ENCODE results near the gene HSP90AA1.

The HSP90AA1 gene

DNA sequence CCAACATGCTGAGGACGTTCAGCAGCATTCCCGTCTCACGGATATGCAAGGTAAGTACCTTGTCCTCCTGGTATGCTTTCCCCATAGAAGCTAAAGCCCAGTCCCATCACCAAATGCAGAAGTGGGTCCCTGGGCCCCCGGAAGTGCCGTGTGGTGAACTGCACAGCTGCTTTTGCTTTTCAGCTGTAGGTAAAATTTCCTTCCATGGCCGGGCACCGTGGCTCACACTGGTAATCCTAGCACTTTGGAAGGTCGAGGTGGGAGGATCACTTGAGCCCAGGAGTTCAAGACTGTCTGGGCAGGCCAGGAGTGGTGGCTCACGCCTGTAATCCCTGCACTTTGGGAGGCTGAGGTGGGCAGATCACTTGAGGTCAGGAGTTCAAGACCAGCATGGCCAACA lies 44.1 kb downstream of the HSP90AA1 start:
- no peak for DNase-seq (ENCODE audit: low read depth in 2 of 2)

DNA sequence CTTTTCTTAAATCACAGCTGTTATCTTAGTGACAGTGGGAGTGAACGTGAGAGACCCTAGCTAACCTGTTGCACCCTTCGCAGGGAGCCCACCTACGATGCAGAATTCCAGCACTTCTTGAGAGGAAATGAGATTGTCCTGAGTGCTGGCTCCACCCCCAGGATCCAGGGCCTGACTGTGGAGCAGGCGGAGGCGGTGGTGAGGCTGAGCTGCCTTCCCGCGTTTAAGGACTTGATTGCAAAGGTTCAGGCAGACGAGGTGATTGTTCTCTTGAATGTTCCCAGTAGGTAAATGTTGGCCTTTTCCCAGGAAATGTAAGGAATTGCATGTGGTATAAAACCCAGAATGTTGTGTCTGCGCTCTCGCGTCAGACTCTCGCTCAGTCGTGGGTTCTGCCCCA lies 46.7 kb downstream of the HSP90AA1 start:
- no peak for DNase-seq (ENCODE audit: low read depth in 2 of 2)

DNA sequence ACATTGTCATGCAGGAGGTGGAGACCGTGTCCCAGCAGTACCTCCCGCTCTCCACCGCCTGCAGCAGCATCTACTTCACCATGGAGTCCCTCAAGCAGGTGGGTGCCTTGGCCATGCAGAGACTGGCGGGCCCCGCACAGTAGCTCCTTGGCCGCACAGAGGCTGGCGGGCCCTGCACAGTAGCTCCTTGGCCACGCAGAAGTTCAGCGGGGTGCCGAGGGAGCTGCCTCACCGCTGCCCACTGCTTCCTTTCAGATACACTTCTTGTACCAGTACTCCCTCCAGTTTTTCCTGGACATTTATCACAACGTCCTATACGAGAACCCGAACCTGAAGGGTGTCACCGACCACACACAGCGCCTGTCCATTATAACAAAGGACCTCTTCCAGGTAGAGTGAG lies 47.7 kb downstream of the HSP90AA1 start:
- DNase-seq (ENCODE audit: low read depth in 2 of 2): no peak

DNA sequence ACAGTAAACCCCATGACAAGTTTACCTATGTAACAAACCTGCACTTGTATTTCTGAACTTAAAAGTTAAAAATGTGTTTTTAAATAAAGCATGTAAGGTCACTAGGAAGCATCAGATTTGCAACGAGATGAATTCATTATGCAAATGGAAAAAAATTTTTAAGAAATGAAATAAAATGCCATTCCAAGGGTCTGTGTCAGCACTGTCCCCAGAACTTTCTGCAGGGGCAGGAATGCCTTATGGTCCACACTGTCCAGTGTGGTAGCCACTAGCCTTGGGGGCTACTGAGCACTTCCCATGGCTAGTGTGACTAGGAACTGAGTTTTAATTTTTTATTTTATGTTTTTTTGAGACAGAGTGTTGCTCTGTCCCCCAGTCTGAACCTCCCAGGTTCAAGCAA lies 49.2 kb downstream of the HSP90AA1 start:
- no peak for DNase-seq (ENCODE audit: low read depth in 2 of 2)

DNA sequence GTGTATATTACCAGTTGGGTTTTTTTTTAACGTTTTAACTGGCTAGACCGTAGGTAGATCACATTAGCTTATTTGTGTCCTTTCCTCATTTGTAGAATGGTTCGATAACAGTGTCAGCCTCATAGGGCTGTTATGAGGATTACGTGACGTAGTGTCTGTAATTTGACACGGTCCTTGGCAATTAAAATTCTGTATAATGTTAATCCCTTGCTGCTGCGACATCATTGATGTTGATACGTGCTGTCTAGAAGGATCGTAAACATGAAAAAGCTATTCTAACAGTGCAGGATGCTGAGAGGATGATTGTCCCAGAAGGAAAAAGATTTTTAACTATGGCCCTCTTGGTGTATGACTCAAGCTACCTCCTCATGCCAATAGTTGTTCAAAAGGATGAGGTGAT lies 50.9 kb downstream of the HSP90AA1 start:
- no peak for DNase-seq (ENCODE audit: low read depth in 2 of 2)

DNA sequence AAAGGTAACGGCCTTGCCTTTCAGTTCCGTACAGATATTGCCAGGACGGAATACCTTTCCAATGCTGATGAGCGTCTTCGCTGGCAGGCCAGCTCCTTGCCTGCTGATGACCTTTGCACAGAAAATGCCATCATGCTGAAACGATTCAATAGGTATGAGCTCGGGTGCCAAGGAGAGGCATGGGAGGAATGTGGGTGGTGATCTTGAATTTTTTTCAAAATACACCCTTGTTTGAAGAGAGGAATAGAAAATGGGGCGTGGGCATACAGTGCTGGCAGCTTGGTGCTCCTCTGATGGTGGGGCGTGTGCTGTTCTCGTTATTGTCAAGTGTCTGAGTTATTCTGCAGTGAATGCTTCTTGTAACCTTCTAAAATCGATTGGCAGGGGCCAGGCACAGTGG lies 52.5 kb downstream of the HSP90AA1 start:
- no peak for DNase-seq (ENCODE audit: low read depth in 2 of 2)

DNA sequence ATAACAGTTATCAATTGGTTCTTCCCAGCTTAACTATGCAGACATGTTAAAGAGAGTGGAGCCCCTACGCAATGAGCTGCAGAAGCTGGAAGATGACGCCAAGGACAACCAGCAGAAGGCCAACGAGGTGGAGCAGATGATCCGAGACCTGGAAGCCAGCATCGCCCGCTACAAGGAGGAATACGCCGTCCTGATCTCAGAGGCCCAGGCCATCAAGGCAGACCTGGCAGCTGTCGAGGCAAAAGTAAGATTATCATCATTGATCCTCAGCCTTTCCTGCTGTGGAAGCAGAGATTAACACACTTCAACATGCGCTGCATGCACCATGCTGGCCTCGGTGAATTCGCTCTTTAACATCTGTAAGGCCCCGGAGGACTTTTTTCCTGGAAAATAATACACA lies 53.6 kb downstream of the HSP90AA1 start:
- no peak for DNase-seq (ENCODE audit: low read depth in 2 of 2)

Measured in stimulated activated CD8-positive, alpha-beta memory T cell treated with anti-CD3 and anti-CD28 coated beads, Interleukin-7, amount 100 ng/mL, for 4 hours (primary cell).